GM18870 (cell line): ENCODE results near the gene RNF166.
"Not testable (repeated sequence)": the region's sequence is repeated elsewhere in the genome, so short reads cannot be mapped to it uniquely, and the experiment has no call there.

Experiments used
- ATAC-seq: cut with Tn5 transposase; IDR thresholded peaks from one replicate; pipeline ENCODE4 v1.9.1; 2021; ENCODE audit warnings: moderate library complexity; ENCODE audit not compliant: unreplicated experiment

The RNF166 gene

GRCh38 chr16:88678224-88678979, 27.8 kb downstream of the RNF166 start:
- no peak for ATAC-seq

GRCh38 chr16:88677721-88678120, 28.5 kb downstream of the RNF166 start:
- no peak for ATAC-seq

DNA sequence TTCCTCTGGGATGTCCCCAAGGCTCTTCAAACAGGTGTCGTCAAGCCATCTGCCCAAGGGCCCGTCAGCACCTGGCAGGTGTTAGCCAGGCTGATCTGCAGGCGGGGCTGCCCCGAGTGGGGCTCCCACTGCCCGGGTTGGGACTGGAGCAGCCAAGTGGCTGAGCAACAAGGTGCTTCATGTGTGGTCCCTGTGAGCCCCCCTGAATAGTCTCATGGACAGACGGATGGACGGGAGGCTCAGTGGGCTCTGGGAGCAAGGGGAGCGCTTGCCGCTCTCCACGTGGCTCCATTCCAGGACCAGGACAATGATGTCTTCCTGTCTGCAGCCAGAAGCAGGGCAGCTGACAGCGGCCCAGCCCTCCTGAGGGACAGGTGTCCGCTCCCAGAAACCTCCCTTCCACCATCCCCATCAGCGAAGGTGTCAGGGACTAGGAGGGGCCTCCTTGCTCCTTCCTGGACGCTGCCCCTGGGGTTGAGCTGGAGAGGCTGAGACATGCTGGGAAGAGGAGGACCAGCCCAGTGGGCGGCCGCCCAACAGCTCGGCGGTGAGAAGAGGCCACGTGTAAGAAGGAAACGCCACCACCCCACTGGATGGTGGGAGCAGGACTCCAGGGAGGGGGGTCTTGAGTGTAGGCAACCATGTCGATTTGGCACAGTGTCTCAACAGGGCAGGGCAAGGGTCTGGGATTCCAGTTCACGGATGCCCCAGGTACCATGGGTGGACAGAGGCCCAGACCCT, 29.5 kb downstream of the RNF166 start:
- ATAC-seq = no peak

- no peak for ATAC-seq
Observed at GRCh38 chr16:88673716-88674379, 32.4 kb downstream of the RNF166 start.

GRCh38 chr16:88672776-88673175, 33.4 kb downstream of the RNF166 start:
- no peak for ATAC-seq

GRCh38 chr16:88671806-88672205, 34.4 kb downstream of the RNF166 start:
- no peak for ATAC-seq

- ATAC-seq = no peak
Observed at GRCh38 chr16:88669980-88670379, 36.2 kb downstream of the RNF166 start.

DNA sequence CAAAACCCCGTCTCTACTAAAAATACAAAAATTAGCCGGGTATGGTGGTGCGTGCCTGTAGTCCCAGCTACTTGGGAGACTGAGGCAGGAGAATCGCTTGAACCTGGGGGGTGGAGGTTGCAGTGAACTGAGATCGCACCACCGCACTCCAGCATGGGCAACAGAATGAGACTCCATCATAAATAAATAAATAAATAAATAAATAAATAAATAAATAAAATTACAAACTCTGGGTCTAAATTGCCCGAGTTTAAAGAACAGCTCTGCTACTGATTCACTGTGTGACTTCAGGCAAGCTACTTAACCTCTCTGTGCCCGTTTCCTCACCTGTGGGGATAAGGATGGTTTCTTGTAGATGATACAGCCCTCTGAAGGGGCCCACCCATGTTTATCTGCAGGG, 36.7 kb downstream of the RNF166 start:
- not testable (repeated sequence) for ATAC-seq

DNA sequence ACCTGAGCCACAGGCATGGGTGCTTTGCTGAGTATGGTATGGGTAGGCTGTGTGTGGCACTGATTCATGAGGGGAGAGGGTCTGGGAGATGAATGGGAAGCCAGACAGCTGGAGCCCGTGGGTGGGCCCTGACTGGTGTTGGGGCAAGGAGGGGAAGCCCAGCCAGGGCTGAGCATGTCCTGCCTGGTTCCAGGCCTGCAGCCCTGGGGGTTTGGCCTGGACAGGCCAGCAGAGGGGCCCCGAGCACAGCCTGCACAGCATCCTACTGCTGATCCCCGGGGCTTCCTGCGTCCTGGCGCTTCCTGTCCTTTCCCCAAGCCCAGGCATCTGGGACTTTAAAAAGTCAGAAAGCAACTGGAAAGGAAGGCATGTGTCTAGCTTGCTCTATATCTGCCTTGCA, 38.7 kb downstream of the RNF166 start:
- no peak for ATAC-seq

DNA sequence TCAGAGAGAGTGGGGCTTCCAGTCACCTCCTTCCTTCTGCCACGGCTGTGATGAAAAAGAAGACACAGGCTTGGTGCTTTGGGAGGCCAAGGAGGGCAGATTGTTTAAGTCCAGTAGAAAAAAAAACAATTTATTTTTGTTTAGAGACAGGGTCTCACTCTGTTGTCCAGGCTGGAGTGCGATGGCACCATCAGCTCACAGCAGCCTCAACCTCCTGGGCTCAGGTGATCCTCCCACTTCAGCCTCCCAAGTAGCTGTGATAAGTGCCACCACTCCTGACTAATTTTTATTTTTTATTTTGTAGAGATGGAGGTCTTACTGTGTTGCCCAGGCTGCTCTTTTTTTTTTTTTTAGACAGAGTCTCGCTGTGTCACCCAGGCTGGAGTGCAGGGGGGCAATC, 40.6 kb downstream of the RNF166 start:
- ATAC-seq = no peak

- no peak for ATAC-seq
Observed at GRCh38 chr16:88665148-88665547, 41.1 kb downstream of the RNF166 start.

GRCh38 chr16:88662843-88663606, 43.2 kb downstream of the RNF166 start, which contains the start of gene MVD:
MVD (minus strand) TSS chr16:88663091; CDS start chr16:88663080, 11 bp downstream.
- ATAC-seq = peak; percentile 81

DNA sequence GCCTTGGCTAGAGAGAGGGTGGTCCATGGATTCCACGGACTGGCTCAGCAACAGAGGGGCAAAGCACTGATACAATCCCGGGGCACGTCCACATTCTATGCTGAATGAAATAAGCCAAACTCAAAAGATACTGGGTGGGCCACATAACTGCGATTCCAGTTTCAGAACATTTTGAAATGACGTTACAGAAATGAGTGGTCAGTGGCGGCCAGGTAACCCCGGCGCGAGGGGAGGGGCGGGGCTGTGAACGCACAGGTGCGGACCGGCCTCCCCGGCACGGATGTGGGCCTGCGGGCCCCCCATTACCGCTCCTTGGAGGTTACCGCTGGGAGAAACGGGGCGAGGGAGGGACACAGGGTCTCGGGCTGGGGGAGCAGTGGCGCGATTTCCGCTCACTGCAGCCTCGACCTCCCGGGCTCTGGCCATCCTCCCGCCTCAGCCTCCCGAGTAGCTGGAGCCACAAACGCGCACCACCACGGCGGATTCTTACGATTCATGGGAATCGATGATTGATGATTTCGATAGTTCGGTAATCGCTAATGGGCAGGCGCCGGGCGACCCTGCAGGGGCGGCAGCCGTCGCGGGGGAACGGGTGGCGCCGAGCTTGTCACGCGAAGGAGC, 43.9 kb downstream of the RNF166 start:
- no peak for ATAC-seq

GRCh38 chr16:88661468-88661867, 44.7 kb downstream of the RNF166 start:
- no peak for ATAC-seq

GRCh38 chr16:88659160-88659559, 47.0 kb downstream of the RNF166 start:
- ATAC-seq = no peak

DNA sequence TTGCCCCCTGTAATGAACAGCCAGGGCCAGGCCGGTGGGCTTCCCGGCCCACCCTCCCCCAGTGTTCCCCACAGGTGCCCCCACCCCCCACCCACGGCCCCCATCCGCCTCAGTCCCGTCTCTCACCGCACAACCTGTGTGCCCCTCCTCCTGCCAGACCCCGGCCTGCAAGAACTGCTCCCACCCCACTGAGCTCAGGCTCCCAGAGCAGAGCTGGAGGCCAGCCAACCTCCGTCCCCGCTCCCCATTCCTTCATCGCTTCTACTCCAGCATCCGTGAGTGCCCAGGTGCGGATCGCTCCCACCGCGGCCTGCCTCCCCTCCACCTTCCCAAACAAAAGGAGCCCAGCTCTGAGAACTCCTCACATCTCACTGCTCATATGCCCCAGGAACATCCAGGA, 47.5 kb downstream of the RNF166 start:
- no peak for ATAC-seq

- ATAC-seq = no peak
Observed at GRCh38 chr16:88657371-88657770, 48.8 kb downstream of the RNF166 start.

DNA sequence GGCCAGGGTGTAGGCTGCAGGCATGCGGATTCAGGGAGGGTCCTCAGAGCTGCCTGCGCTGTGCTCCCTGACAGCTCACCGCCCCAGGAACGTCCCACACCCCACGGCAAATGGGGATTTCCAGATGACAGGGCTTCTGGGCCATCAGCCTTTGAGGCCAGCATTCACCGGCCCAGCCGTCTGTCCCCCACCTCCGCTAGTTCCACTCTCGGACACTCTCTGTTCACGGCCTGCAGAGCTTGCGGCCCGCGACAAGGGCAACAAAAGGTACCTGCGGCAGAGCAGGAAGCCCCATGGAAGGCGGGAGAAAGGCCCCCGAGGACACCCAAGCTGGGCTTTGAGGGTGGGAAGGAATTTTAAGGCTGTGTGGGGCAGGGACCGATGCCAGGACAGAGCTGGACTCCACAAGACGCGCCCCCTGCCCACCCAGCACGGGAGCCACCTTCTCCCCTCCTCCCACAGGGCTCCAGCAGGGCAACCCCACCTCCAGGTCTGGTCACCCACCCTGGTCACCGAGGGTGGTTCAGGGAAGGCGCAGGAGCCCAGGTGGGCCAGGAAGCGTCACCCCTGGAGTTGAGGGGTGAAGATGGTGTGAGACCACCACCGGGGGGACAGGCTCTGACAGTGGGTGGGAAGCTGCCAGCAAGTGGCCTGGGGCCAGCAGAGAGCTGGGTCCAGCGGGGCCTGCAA, 49.8 kb downstream of the RNF166 start:
- ATAC-seq = no peak

GRCh38 chr16:88655733-88656281, 50.4 kb downstream of the RNF166 start:
- no peak for ATAC-seq
